Activated naive CD4-positive, alpha-beta T cell treated with anti-CD3 and anti-CD28 coated beads for 36 hours (primary cell): ENCODE results near the gene C17orf114.
A peak's percentile ranks its signal among the peaks of the same experiment; 100 is the strongest.
"Not testable (repeated sequence)": the region's sequence is repeated elsewhere in the genome, so short reads cannot be mapped to it uniquely, and the experiment has no call there.

Source experiments
- CTCF ChIA-PET: fragments of 350-600 bp; sonication (Branson Sonifier 250); formaldehyde crosslinking; loops from one replicate; lab custom pipeline; 2021; ENCODE audit warnings: antibody characterized with exemption; lab: Charles Lee
- DNase-seq: peaks from one replicate; pipeline ENCODE4 v3.0.0-alpha.2; 2020
- H3K27ac Mint-ChIP-seq: one replicate; pipeline ENCODE4 v1.8.0; 2021; ENCODE audit warnings: mild to moderate bottlenecking, mixed read lengths
- H3K27me3 Mint-ChIP-seq: one replicate; pipeline ENCODE4 v1.8.0; 2021; ENCODE audit warnings: low read depth, mixed read lengths
- H3K36me3 Mint-ChIP-seq: one replicate; pipeline ENCODE4 v1.8.0; 2021; ENCODE audit warnings: low read depth, mixed read lengths
- H3K4me1 Mint-ChIP-seq: one replicate; pipeline ENCODE4 v1.8.0; 2021; ENCODE audit warnings: low read depth, mixed read lengths
- H3K4me3 Mint-ChIP-seq: one replicate; pipeline ENCODE4 v1.8.0; 2021; ENCODE audit warnings: mild to moderate bottlenecking, moderate library complexity, mixed read lengths
- H3K9me3 Mint-ChIP-seq: one replicate; pipeline ENCODE4 v1.8.0; 2021; ENCODE audit warnings: mixed read lengths
- intact Hi-C: fragments of 100-400 bp; cut with micrococcal nuclease; formaldehyde crosslinking; loops from one replicate; pipeline ENCODE4 v1.15.1; 2023

Gene C17orf114

DNA sequence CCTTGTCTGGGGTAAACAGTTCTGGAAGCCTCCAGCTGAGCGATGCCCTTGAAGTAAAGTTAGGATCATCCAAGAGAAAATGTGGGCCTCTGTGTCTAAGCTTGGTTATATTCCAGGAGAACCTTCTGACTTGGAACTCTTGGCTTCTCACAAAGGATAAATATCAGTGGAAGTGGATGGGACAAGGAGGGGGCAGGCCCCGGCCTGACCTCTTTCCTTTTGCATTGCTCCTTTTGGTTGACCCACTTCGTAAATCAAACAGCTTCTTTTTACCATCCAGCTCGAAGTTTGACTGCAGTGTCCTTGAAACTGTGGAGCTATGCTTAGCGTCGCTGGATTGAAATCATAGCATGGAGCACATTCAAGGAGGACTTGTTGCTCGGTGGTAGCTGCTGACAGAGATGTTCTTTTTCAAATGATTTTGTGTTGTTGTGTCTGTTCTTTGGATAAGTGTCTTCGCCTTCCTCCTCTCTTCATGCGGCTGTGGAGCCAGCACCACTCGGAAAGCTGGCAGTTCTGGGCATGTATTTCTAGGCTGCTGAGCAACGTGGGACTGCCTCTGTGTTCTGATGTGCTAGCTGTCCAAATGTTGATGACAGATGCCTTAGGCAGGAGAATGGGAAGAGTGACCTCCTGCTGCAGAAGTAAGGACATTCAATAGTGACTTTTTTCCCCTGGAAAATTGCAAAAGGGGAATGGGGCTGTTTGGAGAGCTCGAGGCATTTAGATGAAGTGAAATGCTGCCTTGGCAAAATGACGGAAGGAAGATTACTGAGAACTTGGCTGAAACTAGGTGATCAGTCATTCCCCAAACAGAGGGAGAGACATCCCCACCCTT lies 35.6 kb upstream of the C17orf114 start:
- DNase-seq = no peak
- Mint-ChIP-seq H3K27me3 (no peaks in the 10 kb centered on the region), H3K4me3 (no peak overlapping the region), H3K27ac (no peak overlapping the region), H3K4me1 (peaks cover 51% of the 10 kb centered on the region), H3K36me3 (peaks cover 2% of the 10 kb centered on the region), H3K9me3 (no peaks in the 10 kb centered on the region)
- intact Hi-C loops = no loop called here
- CTCF ChIA-PET = interaction anchor here (0.6 to 2.8 kb wide), 2 partner anchors 48 to 50 kb away, joined by 3 to 9 read pairs; partner anchors contain the start of gene GLTPD2

- intact Hi-C loops = no loop called here
- no peak for DNase-seq
- CTCF ChIA-PET = interaction anchor here (0.9 to 2.8 kb wide), 2 partner anchors 11 to 47 kb away, joined by 7 to 9 read pairs; partner anchors contain the start of gene GLTPD2
- peaks cover 49% of the 10 kb centered on the region for H3K4me1 Mint-ChIP-seq
- H3K27me3 Mint-ChIP-seq = no peaks in the 10 kb centered on the region
- no peaks in the 10 kb centered on the region for H3K9me3 Mint-ChIP-seq
- H3K36me3 Mint-ChIP-seq = peaks cover 2% of the 10 kb centered on the region
- no peak overlapping the region for H3K27ac Mint-ChIP-seq
- H3K4me3 Mint-ChIP-seq = no peak overlapping the region
Measured at GRCh38 chr17:4836221-4836620, 34.1 kb upstream of the C17orf114 start.

DNA sequence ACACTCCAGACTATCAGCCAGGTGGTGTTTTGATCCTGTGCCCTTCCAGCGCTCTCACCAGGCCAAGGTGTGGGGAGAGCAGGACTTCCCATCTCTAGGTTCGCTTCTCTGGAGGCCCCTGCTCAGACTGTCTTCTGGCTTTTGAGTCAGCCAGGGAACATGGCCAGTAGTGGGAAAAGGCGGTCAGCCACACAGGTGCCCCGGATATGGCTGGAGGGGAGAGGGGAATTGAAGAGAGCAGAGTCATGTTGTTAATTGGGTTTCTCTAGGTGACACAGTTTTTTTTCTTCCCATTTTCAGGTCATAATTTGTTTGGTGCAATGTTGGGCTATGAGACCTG lies 32.5 kb upstream of the C17orf114 start:
- CTCF ChIA-PET = interaction anchor here (0.6 kb wide), 1 partner anchor 43 kb away, joined by 3 read pairs; no protein-coding TSS in a partner anchor
- H3K27ac Mint-ChIP-seq = peak overlapping the region; percentile 0
- peaks cover 34% of the 10 kb centered on the region for H3K4me1 Mint-ChIP-seq
- no peaks in the 10 kb centered on the region for H3K27me3 Mint-ChIP-seq
- H3K9me3 Mint-ChIP-seq = no peaks in the 10 kb centered on the region
- H3K36me3 Mint-ChIP-seq = no peaks in the 10 kb centered on the region
- DNase-seq = no peak
- intact Hi-C loops = loop anchor here (5.0 kb wide), 1 partner anchor 122 kb away; the partner anchor contains the start of gene ARRB2
- H3K4me3 Mint-ChIP-seq = peak overlapping the region; percentile 84

DNA sequence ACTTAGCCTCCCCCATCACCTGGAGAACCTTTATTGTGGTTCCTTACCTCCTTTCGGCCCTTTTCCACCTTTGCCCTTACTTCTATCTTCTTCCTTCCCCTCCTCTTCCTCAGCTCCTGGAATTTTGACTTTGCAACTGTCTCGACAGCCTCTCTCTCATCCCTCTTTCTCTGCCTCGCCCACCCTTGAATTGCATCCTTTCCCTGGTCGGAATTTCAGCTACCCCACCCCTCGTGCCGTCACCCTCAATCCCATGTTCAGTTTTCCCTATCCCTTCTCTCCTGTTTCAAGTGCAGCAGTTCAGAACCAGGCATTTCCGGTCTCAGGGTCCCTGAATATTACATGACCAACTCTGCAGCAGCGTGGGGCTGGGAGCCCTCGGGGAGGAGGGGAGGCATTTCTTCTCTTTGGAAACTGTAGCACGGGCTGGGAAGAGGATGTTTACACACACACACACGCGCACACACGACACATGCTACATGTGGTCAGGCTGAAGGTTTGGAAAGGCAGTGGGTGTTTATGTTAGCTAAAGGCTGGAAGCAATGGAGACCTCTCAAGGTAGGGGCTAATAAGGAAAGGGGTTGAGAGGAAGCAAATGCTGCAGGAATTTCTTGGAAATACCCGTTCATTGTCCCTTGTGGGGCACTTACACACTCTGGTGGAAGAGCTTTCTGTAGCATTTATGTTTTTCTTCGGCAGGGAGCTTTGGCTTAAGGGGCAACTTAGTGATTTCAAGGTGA lies 32.0 kb upstream of the C17orf114 start:
- no peaks in the 10 kb centered on the region for H3K36me3 Mint-ChIP-seq
- H3K27me3 Mint-ChIP-seq = no peaks in the 10 kb centered on the region
- peak overlapping the region; percentile 84 for H3K4me3 Mint-ChIP-seq
- CTCF ChIA-PET = interaction anchor here (0.6 to 0.9 kb wide), 2 partner anchors 27 to 44 kb away, joined by 3 read pairs; no protein-coding TSS in a partner anchor
- intact Hi-C loops = loop anchor here (1.0 to 5.0 kb wide), 4 partner anchors 27 to 691 kb away; partner anchors contain the start of genes ARRB2, CYB5D2, PLD2 and ZZEF1
- H3K9me3 Mint-ChIP-seq = no peaks in the 10 kb centered on the region
- peaks cover 29% of the 10 kb centered on the region for H3K4me1 Mint-ChIP-seq
- peak overlapping the region; percentile 50 for H3K27ac Mint-ChIP-seq
- peak; percentile 14 for DNase-seq

GRCh38 chr17:4833178-4833940 lies 31.2 kb upstream of the C17orf114 start, which contains the start of gene MINK1:
Gene MINK1, plus strand, starts transcription at chr17:4833340. Its CDS starts 244 bp downstream, at chr17:4833584.
- peak within 1 kb of the TSS; percentile 85 for H3K4me3 Mint-ChIP-seq
- intact Hi-C loops = loop anchor here (1.0 to 5.0 kb wide), 4 partner anchors 26 to 690 kb away; partner anchors contain the start of genes ARRB2, CYB5D2, PLD2 and ZZEF1

GRCh38 chr17:4832829-4833177 lies 30.7 kb upstream of the C17orf114 start:
- H3K36me3 Mint-ChIP-seq, H3K9me3 Mint-ChIP-seq, H3K27me3 Mint-ChIP-seq, CTCF ChIA-PET, DNase-seq: not testable (repeated sequence)
- intact Hi-C loops = loop anchor here (1.0 to 5.0 kb wide), 4 partner anchors 26 to 690 kb away; partner anchors contain the start of genes ARRB2, CYB5D2, PLD2 and ZZEF1
- peak overlapping the region; percentile 83 for H3K27ac Mint-ChIP-seq
- peak overlapping the region; percentile 85 for H3K4me3 Mint-ChIP-seq
- peaks cover 27% of the 10 kb centered on the region for H3K4me1 Mint-ChIP-seq

More at GRCh38 chr17:4833178-4833940, 31.2 kb upstream of the C17orf114 start, which contains the start of gene MINK1:
- no peaks in the 10 kb centered on the region for H3K9me3 Mint-ChIP-seq
- no peaks in the 10 kb centered on the region for H3K27me3 Mint-ChIP-seq
- peak; percentile 82 for DNase-seq
- CTCF ChIA-PET = interaction anchor here (0.9 kb wide), 1 partner anchor 28 kb away, joined by 3 read pairs; no protein-coding TSS in a partner anchor
- H3K27ac Mint-ChIP-seq = peak within 1 kb of the TSS; percentile 83
- no peaks in the 10 kb centered on the region for H3K36me3 Mint-ChIP-seq
- H3K4me1 Mint-ChIP-seq = peaks cover 27% of the 10 kb centered on the region

GRCh38 chr17:4827399-4827798 lies 25.3 kb upstream of the C17orf114 start:
- Mint-ChIP-seq H3K4me3 (no peak overlapping the region), H3K9me3 (no peaks in the 10 kb centered on the region), H3K27me3 (no peaks in the 10 kb centered on the region), H3K27ac (no peak overlapping the region), H3K36me3 (no peaks in the 10 kb centered on the region), H3K4me1 (peaks cover under 1% of the 10 kb centered on the region)
- CTCF ChIA-PET = no interaction called here
- intact Hi-C loops = no loop called here
- DNase-seq = no peak

DNA sequence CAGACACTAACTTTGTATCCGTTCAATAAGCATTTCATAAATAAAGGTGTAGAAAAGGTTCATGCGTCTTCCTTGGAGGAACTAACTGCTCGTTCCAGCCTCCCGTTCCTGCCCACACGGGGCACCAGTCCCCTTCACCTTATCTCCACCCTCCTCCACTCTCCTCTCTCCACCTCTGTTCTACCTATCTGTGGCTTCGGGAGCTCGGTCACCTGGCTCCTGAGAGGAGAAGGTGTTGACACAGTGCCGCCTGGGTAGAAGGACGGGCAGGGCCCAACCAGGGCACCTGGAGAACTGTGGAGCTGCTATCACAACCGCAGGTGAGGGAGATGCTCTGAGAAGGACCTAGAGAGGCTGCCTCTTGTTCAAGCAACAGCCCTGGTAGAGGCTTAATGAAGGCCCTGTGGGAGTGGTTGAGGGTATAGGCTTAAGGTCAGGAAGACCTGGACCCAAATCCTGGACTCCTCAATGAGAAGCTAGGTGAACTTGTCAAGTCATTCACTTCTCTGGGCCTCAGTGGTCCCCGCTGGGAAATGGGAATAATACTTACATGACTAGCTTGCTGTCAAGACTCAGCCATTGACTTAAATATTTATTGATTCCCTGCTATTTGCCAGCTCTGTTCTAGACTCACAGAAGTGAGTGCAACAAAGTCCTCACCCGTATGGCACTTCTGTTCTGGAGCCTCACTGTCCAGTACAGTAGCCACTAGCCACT lies 21.4 kb upstream of the C17orf114 start:
- H3K4me1 Mint-ChIP-seq = no peaks in the 10 kb centered on the region
- no peaks in the 10 kb centered on the region for H3K9me3 Mint-ChIP-seq
- H3K27ac Mint-ChIP-seq = no peak overlapping the region
- no peak for DNase-seq
- no peaks in the 10 kb centered on the region for H3K27me3 Mint-ChIP-seq
- H3K4me3 Mint-ChIP-seq = no peak overlapping the region
- peaks cover 1% of the 10 kb centered on the region for H3K36me3 Mint-ChIP-seq
- CTCF ChIA-PET = interaction anchor here (0.6 kb wide), 1 partner anchor 76 kb away, joined by 4 read pairs; the partner anchor contains the start of gene C17orf107
- intact Hi-C loops = no loop called here

DNA sequence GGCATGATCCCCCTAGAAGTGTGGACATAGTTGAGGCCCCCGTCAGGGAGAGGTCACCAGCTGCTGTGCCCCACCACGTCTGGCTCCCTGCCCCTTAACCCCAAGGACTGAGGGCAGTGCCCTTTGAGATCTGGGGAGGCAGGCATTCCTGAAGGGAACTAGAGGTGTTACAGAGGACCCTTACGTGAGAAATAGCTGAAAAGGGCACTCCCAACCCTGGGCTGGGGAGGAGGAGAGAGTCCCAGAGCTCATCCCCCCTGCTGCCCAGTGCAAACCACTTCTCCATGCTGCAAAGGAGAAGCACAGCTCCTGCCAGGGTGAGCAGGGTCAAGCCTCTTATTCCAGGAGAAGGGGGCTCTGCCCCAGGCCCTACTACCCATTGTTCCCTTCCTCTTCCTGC lies 20.7 kb upstream of the C17orf114 start:
- no peaks in the 10 kb centered on the region for H3K27me3 Mint-ChIP-seq
- CTCF ChIA-PET = no interaction called here
- H3K27ac Mint-ChIP-seq = no peak overlapping the region
- H3K4me1 Mint-ChIP-seq = no peaks in the 10 kb centered on the region
- no peak overlapping the region for H3K4me3 Mint-ChIP-seq
- peaks cover 1% of the 10 kb centered on the region for H3K36me3 Mint-ChIP-seq
- no peak for DNase-seq
- intact Hi-C loops = no loop called here
- no peaks in the 10 kb centered on the region for H3K9me3 Mint-ChIP-seq

DNA sequence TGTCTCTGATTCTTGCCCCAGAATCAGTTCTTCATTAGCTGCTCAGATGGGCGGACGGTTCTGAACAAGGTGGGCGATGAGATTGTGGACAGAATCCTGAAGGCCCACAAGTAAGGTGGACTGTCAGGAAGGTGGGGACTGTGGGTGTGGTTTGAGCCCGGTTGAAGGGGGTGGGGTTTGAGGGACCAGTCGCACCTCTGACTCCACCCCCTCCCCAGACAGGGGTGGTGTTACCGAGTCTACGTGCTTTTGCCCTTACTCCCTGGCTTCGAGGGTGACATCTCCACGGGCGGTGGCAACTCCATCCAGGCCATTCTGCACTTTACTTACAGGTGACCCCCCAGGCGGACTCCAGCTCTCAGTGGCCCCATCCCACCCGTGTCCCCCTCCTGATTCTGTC lies 16.1 kb upstream of the C17orf114 start:
- H3K36me3 Mint-ChIP-seq = peaks cover 1% of the 10 kb centered on the region
- H3K27me3 Mint-ChIP-seq = no peaks in the 10 kb centered on the region
- H3K4me1 Mint-ChIP-seq = no peaks in the 10 kb centered on the region
- no peaks in the 10 kb centered on the region for H3K9me3 Mint-ChIP-seq
- no peak overlapping the region for H3K27ac Mint-ChIP-seq
- CTCF ChIA-PET = no interaction called here
- no peak for DNase-seq
- intact Hi-C loops = no loop called here
- no peak overlapping the region for H3K4me3 Mint-ChIP-seq

DNA sequence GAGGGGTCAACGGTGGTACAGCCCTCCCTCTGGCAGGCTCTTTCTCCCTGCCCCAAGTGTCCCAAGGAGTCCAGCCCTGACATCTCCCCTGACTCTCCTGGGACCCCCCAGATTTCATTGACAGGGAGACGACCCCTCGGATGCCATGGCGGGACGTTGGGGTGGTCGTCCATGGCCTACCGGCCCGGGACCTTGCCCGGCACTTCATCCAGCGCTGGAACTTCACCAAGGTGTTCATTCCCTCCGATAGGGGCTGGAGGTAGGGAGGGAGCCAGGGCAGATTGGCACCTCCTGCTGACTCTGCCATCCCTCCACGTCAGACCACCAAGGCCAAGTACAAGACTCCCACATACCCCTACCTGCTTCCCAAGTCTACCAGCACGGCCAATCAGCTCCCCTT lies 14.7 kb upstream of the C17orf114 start:
- Mint-ChIP-seq H3K27me3 (no peaks in the 10 kb centered on the region), H3K9me3 (no peaks in the 10 kb centered on the region), H3K27ac (no peak overlapping the region), H3K4me1 (no peaks in the 10 kb centered on the region), H3K4me3 (no peak overlapping the region), H3K36me3 (peaks cover 1% of the 10 kb centered on the region)
- DNase-seq = no peak
- intact Hi-C loops = no loop called here
- CTCF ChIA-PET = no interaction called here
